GM23338 (cell line): ENCODE measurements around the gene PCNX1. TPM values are rescaled to one million over a fixed set of nuclear protein-coding genes. Genes with fewer than 3 reads are reported as not detected.

Experiments
- ATAC-seq: fragments of 200-7000 bp; cut with Tn5 transposase; 3 replicates; pipeline ENCODE4 v1.9.1; 2020
- DNase-seq: peaks from one replicate; pipeline ENCODE4 v3.0.0-alpha.2; 2015; ENCODE audit warnings: low spot score
- H2AFZ ChIP-seq: fragments of 200-600 bp; sonication (generic); 2 replicates; pipeline ENCODE4 v1.8.0; 2016; ENCODE audit warnings: antibody characterized with exemption, mild to moderate bottlenecking, moderate library complexity
- H3F3A ChIP-seq: fragments of 200-600 bp; sonication (generic); replicated peaks from 2 replicates; pipeline ENCODE4 v1.8.0; 2017; ENCODE audit warnings: antibody characterized with exemption, mixed run types, low read depth
- H3K27ac ChIP-seq: fragments of 200-600 bp; sonication (generic); 2 replicates; pipeline ENCODE4 v1.6.1; 2016; ENCODE audit warnings: low read depth
- H3K27me3 ChIP-seq: fragments of 200-600 bp; sonication (generic); 2 replicates; pipeline ENCODE4 v1.8.0; 2016; ENCODE audit warnings: mild to moderate bottlenecking, mixed run types, moderate library complexity; ENCODE audit not compliant: insufficient read depth
- H3K36me3 ChIP-seq: fragments of 200-600 bp; sonication (generic); 2 replicates; pipeline ENCODE4 v1.8.0; 2016; ENCODE audit warnings: mild to moderate bottlenecking; ENCODE audit not compliant: insufficient read depth
- H3K4me1 ChIP-seq: fragments of 200-600 bp; sonication (generic); 2 replicates; pipeline ENCODE4 v1.8.0; 2016; ENCODE audit warnings: mild to moderate bottlenecking, moderate library complexity; ENCODE audit not compliant: insufficient read depth
- H3K4me2 ChIP-seq: fragments of 200-600 bp; sonication (generic); 2 replicates; pipeline ENCODE4 v1.7.1; 2017; ENCODE audit warnings: mixed run types
- H3K4me3 ChIP-seq: fragments of 200-600 bp; sonication (generic); 2 replicates; pipeline ENCODE4 v1.6.1; 2016; ENCODE audit warnings: mixed run types
- H3K79me2 ChIP-seq: fragments of 200-600 bp; sonication (generic); replicated peaks from 2 replicates; pipeline ENCODE4 v1.8.0; 2017; ENCODE audit warnings: mild to moderate bottlenecking; ENCODE audit not compliant: insufficient read depth
- H3K9me2 ChIP-seq: fragments of 200-600 bp; sonication (generic); 2 replicates; pipeline ENCODE4 v1.8.0; 2017; ENCODE audit not compliant: insufficient read depth
- H4K20me1 ChIP-seq: fragments of 200-600 bp; sonication (generic); replicated peaks from 2 replicates; pipeline ENCODE4 v1.8.0; 2017; ENCODE audit warnings: mild to moderate bottlenecking; ENCODE audit not compliant: insufficient read depth
- H3K27ac Mint-ChIP-seq: 2 replicates; pipeline ENCODE4 v1.8.0; 2020; ENCODE audit warnings: inconsistent platforms, mild to moderate bottlenecking, moderate library complexity, mixed read lengths
- H3K27me3 Mint-ChIP-seq: 3 replicates; pipeline ENCODE4 v1.8.0; 2022; ENCODE audit warnings: low read depth, mild to moderate bottlenecking, moderate library complexity, mixed read lengths, inconsistent platforms; ENCODE audit not compliant: insufficient read depth, poor library complexity
- H3K36me3 Mint-ChIP-seq: 3 replicates; pipeline ENCODE4 v1.8.0; 2021; ENCODE audit warnings: low read depth, mild to moderate bottlenecking, inconsistent platforms, moderate library complexity, mixed read lengths
- H3K4me1 Mint-ChIP-seq: 3 replicates; pipeline ENCODE4 v1.8.0; 2020; ENCODE audit warnings: mild to moderate bottlenecking, inconsistent platforms, mixed read lengths
- H3K4me3 Mint-ChIP-seq: 3 replicates; pipeline ENCODE4 v1.8.0; 2021; ENCODE audit warnings: moderate library complexity, mild to moderate bottlenecking, inconsistent platforms, mixed read lengths
- H3K9me3 Mint-ChIP-seq: 3 replicates; pipeline ENCODE4 v1.8.0; 2020; ENCODE audit warnings: moderate library complexity, mild to moderate bottlenecking, inconsistent platforms, mixed read lengths
- EZH2 ChIP-seq: fragments of 200-600 bp; sonication (generic); IDR thresholded peaks from one replicate; pipeline ENCODE4 v1.8.0; 2017; ENCODE audit warnings: antibody characterized with exemption, mild to moderate bottlenecking, low read depth; ENCODE audit not compliant: unreplicated experiment
- EZH2phosphoT487 ChIP-seq: fragments of 200-600 bp; sonication (generic); IDR thresholded peaks from one replicate; pipeline ENCODE4 v1.8.1; 2018; ENCODE audit warnings: antibody characterized with exemption; ENCODE audit not compliant: unreplicated experiment
- JUNB ChIP-seq: IDR thresholded peaks from one replicate; pipeline ENCODE4 v1.6.1; 2016; ENCODE audit warnings: antibody characterized with exemption; ENCODE audit not compliant: unreplicated experiment
- NANOG ChIP-seq: IDR thresholded peaks from 2 replicates; pipeline ENCODE4 v1.6.1; 2016; ENCODE audit warnings: antibody characterized with exemption, borderline replicate concordance
- POLR2AphosphoS5 ChIP-seq: IDR thresholded peaks from 2 replicates; pipeline ENCODE4 v1.6.1; 2016; ENCODE audit warnings: antibody characterized with exemption, low read depth
- STAT1 ChIP-seq: IDR thresholded peaks from one replicate; pipeline ENCODE4 v1.6.1; 2016; ENCODE audit warnings: antibody characterized with exemption; ENCODE audit not compliant: unreplicated experiment
- ZNF114 ChIP-seq: fragments of 250-450 bp; sonication (Bioruptor Pico); IDR thresholded peaks from 2 replicates; pipeline ENCODE4 v1.5.0; 2020; ENCODE audit warnings: mild to moderate bottlenecking, moderate library complexity
- ZNF331 ChIP-seq: fragments of 250-450 bp; sonication (Bioruptor Pico); IDR thresholded peaks from 2 replicates; pipeline ENCODE4 v1.5.0; 2020; ENCODE audit warnings: low read depth, mild to moderate bottlenecking, moderate library complexity
- polyA plus RNA-seq: library from polyadenylated mRNA; unstranded; fragments of >200 nt; fragmentation: Nextera tagmentation; extraction: Ambion mirVana; gene quantifications from 2 replicates; pipeline ENCODE4 v1.2.1, GENCODE V29; 2016
- total RNA-seq: library from RNA; depleted of rRNA; stranded (reverse); fragments of >200 nt; shearing (Covaris generic); gene quantifications from 2 replicates; pipeline ENCODE4 v1.2.3, GENCODE V29; 2014
- TF ChIP-seq, protein P1 (sequence below): IDR thresholded peaks from one replicate; pipeline ENCODE4 v1.6.1; 2018; ENCODE audit warnings: antibody characterized with exemption; ENCODE audit not compliant: unreplicated experiment
- TF ChIP-seq, protein P2 (sequence below): IDR thresholded peaks from 2 replicates; pipeline ENCODE4 v1.6.1; 2016; ENCODE audit warnings: antibody characterized with exemption
- TF ChIP-seq, protein P3 (sequence below), 2 experiments: fragments of 200-600 bp in 1 of 2; sonication (generic) in 1 of 2; conservative IDR thresholded peaks; 2 replicates each; pipeline versions ENCODE4 v1.5.1 to v1.6.1; 2016 to 2017; ENCODE audit warnings: antibody characterized with exemption in 2 of 2, low read depth in 2 of 2, mild to moderate bottlenecking in 2 of 2, moderate library complexity in 1 of 2
- TF ChIP-seq, protein P4 (sequence below): fragments of 250-450 bp; sonication (Bioruptor Pico); IDR thresholded peaks from 2 replicates; pipeline ENCODE4 v1.5.0; 2020; ENCODE audit warnings: mild to moderate bottlenecking, moderate library complexity

PCNX1 gene
- total and polyA plus RNA-seq, 2 experiments from 2014 or later, result 19.4 to 53.1 TPM

DNA sequence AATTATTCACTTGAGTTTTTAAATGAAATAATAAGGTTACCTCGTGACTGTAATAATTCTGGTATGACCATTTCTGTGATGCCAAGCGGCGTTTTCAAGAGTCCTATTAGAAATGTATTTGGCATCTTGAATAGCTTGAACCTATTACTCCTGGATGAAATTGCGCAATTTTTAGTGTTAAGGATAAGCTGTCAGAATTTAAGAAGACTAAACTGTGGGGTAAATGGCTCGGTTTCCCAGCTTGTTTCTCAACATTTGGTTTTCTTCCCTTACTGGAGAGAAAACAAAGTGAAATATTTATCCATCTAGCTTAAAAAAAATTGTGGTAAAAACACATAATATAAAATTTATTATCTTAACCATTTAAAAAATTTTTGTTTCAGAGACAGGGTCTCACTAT lies 26.8 kb downstream of the PCNX1 start (continued):
- TF ChIP-seq ZNF114 (CRISPR knock-in tag) (no peak), EZH2 (no peak), STAT1 (no peak)
- TF ChIP-seq, protein P1, sequence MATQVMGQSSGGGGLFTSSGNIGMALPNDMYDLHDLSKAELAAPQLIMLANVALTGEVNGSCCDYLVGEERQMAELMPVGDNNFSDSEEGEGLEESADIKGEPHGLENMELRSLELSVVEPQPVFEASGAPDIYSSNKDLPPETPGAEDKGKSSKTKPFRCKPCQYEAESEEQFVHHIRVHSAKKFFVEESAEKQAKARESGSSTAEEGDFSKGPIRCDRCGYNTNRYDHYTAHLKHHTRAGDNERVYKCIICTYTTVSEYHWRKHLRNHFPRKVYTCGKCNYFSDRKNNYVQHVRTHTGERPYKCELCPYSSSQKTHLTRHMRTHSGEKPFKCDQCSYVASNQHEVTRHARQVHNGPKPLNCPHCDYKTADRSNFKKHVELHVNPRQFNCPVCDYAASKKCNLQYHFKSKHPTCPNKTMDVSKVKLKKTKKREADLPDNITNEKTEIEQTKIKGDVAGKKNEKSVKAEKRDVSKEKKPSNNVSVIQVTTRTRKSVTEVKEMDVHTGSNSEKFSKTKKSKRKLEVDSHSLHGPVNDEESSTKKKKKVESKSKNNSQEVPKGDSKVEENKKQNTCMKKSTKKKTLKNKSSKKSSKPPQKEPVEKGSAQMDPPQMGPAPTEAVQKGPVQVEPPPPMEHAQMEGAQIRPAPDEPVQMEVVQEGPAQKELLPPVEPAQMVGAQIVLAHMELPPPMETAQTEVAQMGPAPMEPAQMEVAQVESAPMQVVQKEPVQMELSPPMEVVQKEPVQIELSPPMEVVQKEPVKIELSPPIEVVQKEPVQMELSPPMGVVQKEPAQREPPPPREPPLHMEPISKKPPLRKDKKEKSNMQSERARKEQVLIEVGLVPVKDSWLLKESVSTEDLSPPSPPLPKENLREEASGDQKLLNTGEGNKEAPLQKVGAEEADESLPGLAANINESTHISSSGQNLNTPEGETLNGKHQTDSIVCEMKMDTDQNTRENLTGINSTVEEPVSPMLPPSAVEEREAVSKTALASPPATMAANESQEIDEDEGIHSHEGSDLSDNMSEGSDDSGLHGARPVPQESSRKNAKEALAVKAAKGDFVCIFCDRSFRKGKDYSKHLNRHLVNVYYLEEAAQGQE, result no peak

DNA sequence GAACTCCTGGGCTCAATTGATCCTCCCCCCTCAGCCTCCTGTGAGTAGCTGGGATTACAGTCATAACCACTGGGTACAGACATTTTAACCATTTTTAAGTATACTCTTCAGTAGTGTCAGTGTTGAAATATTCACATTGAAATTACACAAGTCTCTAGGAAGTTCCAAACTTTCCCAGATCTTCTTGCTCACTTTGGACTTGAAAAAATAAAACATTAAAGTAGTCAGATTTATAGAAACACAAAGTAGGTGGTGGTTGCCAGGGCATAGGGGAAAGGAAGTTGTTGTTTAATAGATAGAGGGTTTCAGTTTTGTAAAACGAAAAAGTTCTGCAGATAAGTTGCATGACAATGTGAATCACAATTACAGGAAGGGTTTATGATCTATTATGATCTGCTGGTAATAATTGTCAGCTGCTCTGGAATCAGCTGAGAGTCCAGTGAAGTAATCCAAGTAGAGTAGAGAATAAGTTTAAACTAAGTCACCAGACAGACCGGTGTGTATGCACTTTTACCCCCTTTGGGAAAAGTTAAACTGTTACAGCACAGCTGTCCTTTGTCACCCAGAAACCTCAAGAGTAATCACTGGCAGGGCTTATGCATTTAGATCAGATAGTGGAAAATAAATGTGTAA lies 27.4 kb downstream of the PCNX1 start:
- H3K4me1 Mint-ChIP-seq, result peaks cover 10% of the 10 kb centered on the region; the same call in 2 of the 3 replicates
- H3K27ac Mint-ChIP-seq, result no peak overlapping the region
- Histone ChIP-seq H3K4me1 (no peaks in the 10 kb centered on the region; the same call in 1 of the 2 replicates), H4K20me1 (peaks cover 46% of the 10 kb centered on the region), H3K27ac (no peak overlapping the region), H2AFZ (no peak overlapping the region), H3K9me2 (no peaks in the 10 kb centered on the region), H3K27me3 (no peaks in the 10 kb centered on the region), H3K4me3 (no peak overlapping the region), H3F3A (no peaks in the 10 kb centered on the region), H3K4me2 (no peak overlapping the region), H3K79me2 (peaks cover 100% of the 10 kb centered on the region), H3K36me3 (no peaks in the 10 kb centered on the region)
- ATAC-seq (no peak), DNase-seq (no peak)
- peaks cover 8% of the 10 kb centered on the region; the same call in 2 of the 3 replicates for H3K9me3 Mint-ChIP-seq
- H3K36me3 Mint-ChIP-seq, result peaks cover 8% of the 10 kb centered on the region
- no peak overlapping the region for H3K4me3 Mint-ChIP-seq
- no peaks in the 10 kb centered on the region for H3K27me3 Mint-ChIP-seq
- no peak for TF ChIP-seq POLR2AphosphoS5
- TF ChIP-seq STAT1, result no peak
- TF ChIP-seq, protein P2, sequence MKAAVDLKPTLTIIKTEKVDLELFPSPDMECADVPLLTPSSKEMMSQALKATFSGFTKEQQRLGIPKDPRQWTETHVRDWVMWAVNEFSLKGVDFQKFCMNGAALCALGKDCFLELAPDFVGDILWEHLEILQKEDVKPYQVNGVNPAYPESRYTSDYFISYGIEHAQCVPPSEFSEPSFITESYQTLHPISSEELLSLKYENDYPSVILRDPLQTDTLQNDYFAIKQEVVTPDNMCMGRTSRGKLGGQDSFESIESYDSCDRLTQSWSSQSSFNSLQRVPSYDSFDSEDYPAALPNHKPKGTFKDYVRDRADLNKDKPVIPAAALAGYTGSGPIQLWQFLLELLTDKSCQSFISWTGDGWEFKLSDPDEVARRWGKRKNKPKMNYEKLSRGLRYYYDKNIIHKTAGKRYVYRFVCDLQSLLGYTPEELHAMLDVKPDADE, result no peak
- TF ChIP-seq, protein P3, sequence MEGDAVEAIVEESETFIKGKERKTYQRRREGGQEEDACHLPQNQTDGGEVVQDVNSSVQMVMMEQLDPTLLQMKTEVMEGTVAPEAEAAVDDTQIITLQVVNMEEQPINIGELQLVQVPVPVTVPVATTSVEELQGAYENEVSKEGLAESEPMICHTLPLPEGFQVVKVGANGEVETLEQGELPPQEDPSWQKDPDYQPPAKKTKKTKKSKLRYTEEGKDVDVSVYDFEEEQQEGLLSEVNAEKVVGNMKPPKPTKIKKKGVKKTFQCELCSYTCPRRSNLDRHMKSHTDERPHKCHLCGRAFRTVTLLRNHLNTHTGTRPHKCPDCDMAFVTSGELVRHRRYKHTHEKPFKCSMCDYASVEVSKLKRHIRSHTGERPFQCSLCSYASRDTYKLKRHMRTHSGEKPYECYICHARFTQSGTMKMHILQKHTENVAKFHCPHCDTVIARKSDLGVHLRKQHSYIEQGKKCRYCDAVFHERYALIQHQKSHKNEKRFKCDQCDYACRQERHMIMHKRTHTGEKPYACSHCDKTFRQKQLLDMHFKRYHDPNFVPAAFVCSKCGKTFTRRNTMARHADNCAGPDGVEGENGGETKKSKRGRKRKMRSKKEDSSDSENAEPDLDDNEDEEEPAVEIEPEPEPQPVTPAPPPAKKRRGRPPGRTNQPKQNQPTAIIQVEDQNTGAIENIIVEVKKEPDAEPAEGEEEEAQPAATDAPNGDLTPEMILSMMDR (conservative IDR thresholded peaks at IDR 0.05; ENCODE audit: low read depth in 2 of 2), result no peak
- no peak for TF ChIP-seq ZNF331 (CRISPR knock-in tag)
- TF ChIP-seq, protein P4, sequence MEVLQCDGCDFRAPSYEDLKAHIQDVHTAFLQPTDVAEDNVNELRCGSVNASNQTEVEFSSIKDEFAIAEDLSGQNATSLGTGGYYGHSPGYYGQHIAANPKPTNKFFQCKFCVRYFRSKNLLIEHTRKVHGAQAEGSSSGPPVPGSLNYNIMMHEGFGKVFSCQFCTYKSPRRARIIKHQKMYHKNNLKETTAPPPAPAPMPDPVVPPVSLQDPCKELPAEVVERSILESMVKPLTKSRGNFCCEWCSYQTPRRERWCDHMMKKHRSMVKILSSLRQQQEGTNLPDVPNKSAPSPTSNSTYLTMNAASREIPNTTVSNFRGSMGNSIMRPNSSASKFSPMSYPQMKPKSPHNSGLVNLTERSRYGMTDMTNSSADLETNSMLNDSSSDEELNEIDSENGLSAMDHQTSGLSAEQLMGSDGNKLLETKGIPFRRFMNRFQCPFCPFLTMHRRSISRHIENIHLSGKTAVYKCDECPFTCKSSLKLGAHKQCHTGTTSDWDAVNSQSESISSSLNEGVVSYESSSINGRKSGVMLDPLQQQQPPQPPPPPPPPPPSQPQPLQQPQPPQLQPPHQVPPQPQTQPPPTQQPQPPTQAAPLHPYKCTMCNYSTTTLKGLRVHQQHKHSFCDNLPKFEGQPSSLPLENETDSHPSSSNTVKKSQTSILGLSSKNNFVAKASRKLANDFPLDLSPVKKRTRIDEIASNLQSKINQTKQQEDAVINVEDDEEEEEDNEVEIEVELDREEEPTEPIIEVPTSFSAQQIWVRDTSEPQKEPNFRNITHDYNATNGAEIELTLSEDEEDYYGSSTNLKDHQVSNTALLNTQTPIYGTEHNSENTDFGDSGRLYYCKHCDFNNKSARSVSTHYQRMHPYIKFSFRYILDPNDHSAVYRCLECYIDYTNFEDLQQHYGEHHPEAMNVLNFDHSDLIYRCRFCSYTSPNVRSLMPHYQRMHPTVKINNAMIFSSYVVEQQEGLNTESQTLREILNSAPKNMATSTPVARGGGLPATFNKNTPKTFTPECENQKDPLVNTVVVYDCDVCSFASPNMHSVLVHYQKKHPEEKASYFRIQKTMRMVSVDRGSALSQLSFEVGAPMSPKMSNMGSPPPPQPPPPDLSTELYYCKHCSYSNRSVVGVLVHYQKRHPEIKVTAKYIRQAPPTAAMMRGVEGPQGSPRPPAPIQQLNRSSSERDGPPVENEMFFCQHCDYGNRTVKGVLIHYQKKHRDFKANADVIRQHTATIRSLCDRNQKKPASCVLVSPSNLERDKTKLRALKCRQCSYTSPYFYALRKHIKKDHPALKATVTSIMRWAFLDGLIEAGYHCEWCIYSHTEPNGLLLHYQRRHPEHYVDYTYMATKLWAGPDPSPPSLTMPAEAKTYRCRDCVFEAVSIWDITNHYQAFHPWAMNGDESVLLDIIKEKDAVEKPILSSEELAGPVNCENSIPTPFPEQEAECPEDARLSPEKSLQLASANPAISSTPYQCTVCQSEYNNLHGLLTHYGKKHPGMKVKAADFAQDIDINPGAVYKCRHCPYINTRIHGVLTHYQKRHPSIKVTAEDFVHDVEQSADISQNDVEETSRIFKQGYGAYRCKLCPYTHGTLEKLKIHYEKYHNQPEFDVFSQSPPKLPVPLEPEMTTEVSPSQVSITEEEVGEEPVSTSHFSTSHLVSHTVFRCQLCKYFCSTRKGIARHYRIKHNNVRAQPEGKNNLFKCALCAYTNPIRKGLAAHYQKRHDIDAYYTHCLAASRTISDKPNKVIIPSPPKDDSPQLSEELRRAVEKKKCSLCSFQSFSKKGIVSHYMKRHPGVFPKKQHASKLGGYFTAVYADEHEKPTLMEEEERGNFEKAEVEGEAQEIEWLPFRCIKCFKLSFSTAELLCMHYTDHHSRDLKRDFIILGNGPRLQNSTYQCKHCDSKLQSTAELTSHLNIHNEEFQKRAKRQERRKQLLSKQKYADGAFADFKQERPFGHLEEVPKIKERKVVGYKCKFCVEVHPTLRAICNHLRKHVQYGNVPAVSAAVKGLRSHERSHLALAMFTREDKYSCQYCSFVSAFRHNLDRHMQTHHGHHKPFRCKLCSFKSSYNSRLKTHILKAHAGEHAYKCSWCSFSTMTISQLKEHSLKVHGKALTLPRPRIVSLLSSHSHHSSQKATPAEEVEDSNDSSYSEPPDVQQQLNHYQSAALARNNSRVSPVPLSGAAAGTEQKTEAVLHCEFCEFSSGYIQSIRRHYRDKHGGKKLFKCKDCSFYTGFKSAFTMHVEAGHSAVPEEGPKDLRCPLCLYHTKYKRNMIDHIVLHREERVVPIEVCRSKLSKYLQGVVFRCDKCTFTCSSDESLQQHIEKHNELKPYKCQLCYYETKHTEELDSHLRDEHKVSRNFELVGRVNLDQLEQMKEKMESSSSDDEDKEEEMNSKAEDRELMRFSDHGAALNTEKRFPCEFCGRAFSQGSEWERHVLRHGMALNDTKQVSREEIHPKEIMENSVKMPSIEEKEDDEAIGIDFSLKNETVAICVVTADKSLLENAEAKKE (CRISPR knock-in tag), result no peak
- no peak for TF ChIP-seq ZNF114 (CRISPR knock-in tag)
- TF ChIP-seq NANOG, result no peak
- no peak for TF ChIP-seq JUNB
- TF ChIP-seq EZH2, result no peak
- TF ChIP-seq EZH2phosphoT487, result no peak
